Lower leg skin (tissue), 4 donors: ENCODE measurements around the gene MEAF6. TPM values are rescaled to one million over a fixed set of nuclear protein-coding genes. Genes with fewer than 3 reads are reported as not detected.

ENCODE experiments used
- DNase-seq, 2 donors: peaks; one replicate each; pipeline ENCODE4 v3.0.0-alpha.2; 2019; ENCODE audit warnings: low spot score in 2 of 2
- H3K4me3 ChIP-seq: fragments of 200-600 bp; sonication (generic); 2 replicates; pipeline ENCODE4 v1.5.1; 2017; ENCODE audit warnings: mild to moderate bottlenecking, low read depth; ENCODE audit not compliant: poor library complexity, severe bottlenecking
- CTCF ChIP-seq, 3 donors: fragments of 450-650 bp; IDR thresholded peaks; one replicate each; pipeline ENCODE4 v1.5.1; 2016; ENCODE audit warnings: antibody characterized with exemption in 3 of 3, mild to moderate bottlenecking in 3 of 3, moderate library complexity in 2 of 3
- POLR2A ChIP-seq, 2 donors: fragments of 450-650 bp; IDR thresholded peaks; one replicate each; pipeline ENCODE4 v1.6.1; 2016 to 2017; ENCODE audit warnings: antibody characterized with exemption in 2 of 2, mild to moderate bottlenecking in 1 of 2, moderate library complexity in 1 of 2
- WGBS, 2 donors: methylation state at CpG; one replicate each; pipeline ENCODE4 v1.1.5; 2018; 5-methylcytosine and 5-hydroxymethylcytosine counted together
- intact Hi-C: fragments of 100-400 bp; cut with DNase I; formaldehyde crosslinking; loops from one replicate; pipeline ENCODE4 v1.15.0; 2023; ENCODE audit warnings: low total_unique reads
- total RNA-seq, 4 donors: library from RNA; depleted of rRNA; stranded (reverse); fragments of >200 nt; gene quantifications; one replicate each; pipeline ENCODE4 v1.1.0, GENCODE V29; 2016

The MEAF6 gene
- total RNA-seq, 4 donors from 2014 or later: 55.7 to 94.2 (median 77.8) TPM

DNA sequence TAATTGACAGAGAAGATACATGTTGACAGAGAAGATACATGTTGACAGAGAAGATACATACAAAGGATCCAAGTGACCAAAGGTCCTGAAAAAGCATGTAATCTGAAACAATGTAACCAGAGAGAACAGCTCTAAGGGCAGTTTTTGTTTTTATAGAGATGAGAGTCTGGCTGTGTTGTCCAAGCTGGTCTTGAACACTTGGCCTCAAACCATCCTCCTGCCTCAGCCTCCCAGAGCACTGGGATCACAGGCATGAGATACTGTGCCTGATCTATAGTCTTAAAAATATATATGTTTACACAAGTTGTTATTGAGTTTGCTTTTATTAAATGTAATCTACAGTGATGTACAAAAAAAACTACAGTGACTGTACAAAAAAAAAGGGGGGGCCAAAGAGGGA lies 12.5 kb downstream of the MEAF6 start:
- TF ChIP-seq POLR2A (IDR thresholded peaks at IDR 0.05) (no peak), CTCF (IDR thresholded peaks at IDR 0.05) (no peak)
- peak in 1 of 2 donors; percentile 4 for DNase-seq

GRCh38 chr1:37501661-37502060 lies 12.9 kb downstream of the MEAF6 start:
- TF ChIP-seq POLR2A (IDR thresholded peaks at IDR 0.05) (no peak), CTCF (IDR thresholded peaks at IDR 0.05) (no peak)
- WGBS, 2 donors: 81 to 91% methylated on average over 5 of the region's 5 CpGs
- H3K4me3 ChIP-seq: no peak overlapping the region
- DNase-seq: peak in 1 of 2 donors; percentile 76
- intact Hi-C loops: no loop called here

More for the DNA sequence above, 12.5 kb downstream of the MEAF6 start:
- intact Hi-C loops: no loop called here
- H3K4me3 ChIP-seq: no peak overlapping the region

DNA sequence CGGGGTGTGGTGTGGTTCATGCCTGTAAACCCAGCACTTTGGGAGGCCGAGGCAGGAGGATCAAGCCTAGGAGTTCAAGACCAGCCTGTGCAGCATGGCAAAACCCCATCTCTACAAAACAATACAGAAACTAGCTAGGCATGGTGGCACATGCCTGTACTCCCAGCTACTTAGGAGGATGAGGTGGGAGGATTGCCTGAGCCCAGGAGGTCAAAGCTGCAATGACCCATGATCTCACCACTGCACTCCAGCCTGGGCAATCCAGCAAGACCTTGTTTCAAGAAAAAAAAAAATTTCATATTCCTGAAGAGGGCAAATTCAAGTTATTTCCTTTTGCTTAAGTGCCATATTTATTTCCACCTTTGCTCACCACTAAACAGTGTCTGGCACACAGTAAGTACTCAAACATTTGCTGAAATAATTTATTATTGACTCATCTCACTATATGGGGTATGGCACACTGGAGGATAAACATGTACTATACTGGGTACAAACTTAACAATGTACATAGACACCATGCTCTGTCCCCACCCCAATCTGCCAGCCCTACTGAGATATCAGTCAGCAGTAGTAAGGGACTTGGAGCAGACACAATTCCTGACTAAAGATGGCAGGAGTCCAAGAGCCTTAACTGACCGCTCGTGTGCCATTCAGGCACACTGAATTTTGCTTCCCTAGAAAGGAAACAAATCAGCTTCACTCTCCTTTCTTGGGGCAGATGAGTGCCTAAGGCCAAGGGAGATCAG lies 15.5 kb downstream of the MEAF6 start:
- DNase-seq: peak in 1 of 2 donors; percentile 8
- TF ChIP-seq POLR2A (IDR thresholded peaks at IDR 0.05) (no peak), CTCF (IDR thresholded peaks at IDR 0.05) (no peak)
- no peak overlapping the region for H3K4me3 ChIP-seq
- intact Hi-C loops: no loop called here
- WGBS, 2 donors: 66 to 68% methylated on average over 4 of the region's 4 CpGs

DNA sequence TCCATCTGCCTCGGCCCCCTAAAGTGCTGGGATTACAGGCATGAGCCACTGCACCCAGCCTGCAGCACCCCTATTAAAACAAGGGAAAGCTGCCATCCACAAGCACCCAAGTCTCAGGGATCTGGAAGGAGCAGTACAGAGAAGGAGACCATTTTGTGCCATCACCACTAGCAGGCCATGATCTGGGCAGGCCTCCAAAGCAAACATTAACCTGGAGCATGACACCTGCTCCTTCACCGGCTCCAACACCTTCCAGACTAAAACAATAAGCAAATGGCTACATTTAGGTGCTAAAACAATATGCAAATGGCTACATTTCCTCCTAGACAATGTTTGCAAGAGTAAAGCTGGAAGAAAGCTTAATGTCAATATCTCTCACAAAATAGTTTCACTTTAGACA lies 16.7 kb downstream of the MEAF6 start:
- TF ChIP-seq CTCF (IDR thresholded peaks at IDR 0.05): no peak
- no peak for TF ChIP-seq POLR2A (IDR thresholded peaks at IDR 0.05)
- DNase-seq: peak in 1 of 2 donors; percentile 13
- 79 to 89% methylated on average over 2 of the region's 2 CpGs for WGBS, 2 donors
- intact Hi-C loops: no loop called here
- no peak overlapping the region for H3K4me3 ChIP-seq

GRCh38 chr1:37495875-37496274 lies 18.7 kb downstream of the MEAF6 start:
- no peak for DNase-seq
- 79 to 88% methylated on average over 1 of the region's 1 CpG for WGBS, 2 donors
- TF ChIP-seq CTCF (IDR thresholded peaks at IDR 0.05) (no peak), POLR2A (IDR thresholded peaks at IDR 0.05) (no peak)
- intact Hi-C loops: no loop called here
- no peak overlapping the region for H3K4me3 ChIP-seq
